Measurements from ENCODE around the gene PFN1. TPM values are rescaled to one million over a fixed set of nuclear protein-coding genes. Genes with fewer than 3 reads are reported as not detected.

Gene PFN1
- total and polyA plus RNA-seq, 8 donors, result 218 to 789 (median 594) TPM

GRCh38 chr17:4900231-4901107 is 47.9 kb downstream of the PFN1 start:
- WGBS, 5 donors, result 17 to 22% (median 21%) methylated on average over 26 to 65 of the region's 65 CpGs
- Histone ChIP-seq H3K9me3 (no peaks in the 10 kb centered on the region), H3K36me3 (peaks cover 16 to 23% (median 21%) of the 10 kb centered on the region in 4 donors), H3K4me1 (peaks cover 20 to 54% (median 44%) of the 10 kb centered on the region in 4 donors), H3K27me3 (peaks cover 0 to 44% (median 0%) of the 10 kb centered on the region in 3 donors), H3K4me3 (peak overlapping the region; percentile 49 to 55 (median 52)), H3K27ac (peak overlapping the region in 4 of 5 donors; percentile 9 to 71 (median 59))
- intact Hi-C loops (cut with DNase I; ENCODE audit: low total_unique reads), result loop anchor here (10.0 kb wide), 1 partner anchor 74 kb away; no protein-coding TSS in a partner anchor
- TF ChIP-seq POLR2A (IDR thresholded peaks at IDR 0.05) (no peak), EP300 (IDR thresholded peaks at IDR 0.05) (no peak), POLR2AphosphoS5 (IDR thresholded peaks at IDR 0.05) (no peak)
- TF ChIP-seq, protein P1, sequence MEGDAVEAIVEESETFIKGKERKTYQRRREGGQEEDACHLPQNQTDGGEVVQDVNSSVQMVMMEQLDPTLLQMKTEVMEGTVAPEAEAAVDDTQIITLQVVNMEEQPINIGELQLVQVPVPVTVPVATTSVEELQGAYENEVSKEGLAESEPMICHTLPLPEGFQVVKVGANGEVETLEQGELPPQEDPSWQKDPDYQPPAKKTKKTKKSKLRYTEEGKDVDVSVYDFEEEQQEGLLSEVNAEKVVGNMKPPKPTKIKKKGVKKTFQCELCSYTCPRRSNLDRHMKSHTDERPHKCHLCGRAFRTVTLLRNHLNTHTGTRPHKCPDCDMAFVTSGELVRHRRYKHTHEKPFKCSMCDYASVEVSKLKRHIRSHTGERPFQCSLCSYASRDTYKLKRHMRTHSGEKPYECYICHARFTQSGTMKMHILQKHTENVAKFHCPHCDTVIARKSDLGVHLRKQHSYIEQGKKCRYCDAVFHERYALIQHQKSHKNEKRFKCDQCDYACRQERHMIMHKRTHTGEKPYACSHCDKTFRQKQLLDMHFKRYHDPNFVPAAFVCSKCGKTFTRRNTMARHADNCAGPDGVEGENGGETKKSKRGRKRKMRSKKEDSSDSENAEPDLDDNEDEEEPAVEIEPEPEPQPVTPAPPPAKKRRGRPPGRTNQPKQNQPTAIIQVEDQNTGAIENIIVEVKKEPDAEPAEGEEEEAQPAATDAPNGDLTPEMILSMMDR (IDR thresholded peaks at IDR 0.05), result no peak
- peak; percentile 51 to 85 for DNase-seq

DNA sequence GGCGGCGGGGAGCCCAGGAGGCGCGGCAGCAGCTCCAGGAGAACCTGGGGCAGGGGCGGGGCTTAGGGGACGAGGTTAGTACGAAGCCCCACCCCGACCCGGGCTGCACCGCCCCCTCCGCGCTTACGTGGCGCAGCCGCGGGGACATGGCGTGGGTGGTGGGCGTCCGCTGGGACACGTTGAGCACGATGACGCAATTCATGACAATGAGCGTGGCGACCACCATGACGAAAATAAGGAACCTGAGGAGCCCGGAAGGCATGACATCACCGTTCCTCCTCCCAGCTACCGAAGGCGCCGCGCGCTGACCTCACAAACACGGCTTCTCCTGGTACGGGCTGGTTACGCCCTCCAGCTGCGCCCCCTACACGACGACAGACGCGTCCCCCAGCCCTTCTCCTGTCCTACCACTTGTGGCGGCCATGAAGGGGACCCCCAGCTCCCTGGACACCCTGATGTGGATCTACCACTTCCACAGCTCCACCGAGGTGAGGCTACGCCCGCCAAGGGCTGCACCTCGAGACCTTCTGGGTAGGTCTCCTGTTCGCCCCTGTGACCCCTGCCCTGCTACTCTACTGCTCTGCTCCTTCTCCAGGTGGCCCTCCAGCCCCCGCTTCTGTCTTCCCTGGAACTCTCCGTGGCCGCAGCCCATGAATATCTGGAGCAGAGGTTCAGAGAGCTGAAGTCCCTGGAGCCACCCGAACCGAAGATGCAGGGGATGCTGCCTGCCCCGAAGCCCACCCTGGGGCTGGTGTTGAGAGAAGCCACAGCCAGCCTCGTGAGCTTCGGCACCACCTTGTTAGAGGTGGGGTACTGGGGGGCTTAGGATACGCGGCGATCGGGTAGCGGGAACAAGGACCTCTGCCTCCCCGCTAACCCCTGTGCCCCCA is 48.7 kb downstream of the PFN1 start, which contains the start of gene C17orf107:
Gene C17orf107 (plus strand): TSS at position 196 of the 890 bp plus-strand sequence. CDS start 227 bp downstream, at position 423.
- TF ChIP-seq POLR2A (IDR thresholded peaks at IDR 0.05) (no peak), POLR2AphosphoS5 (IDR thresholded peaks at IDR 0.05) (peak in 2 of 3 donors; percentile 31 to 59)
- TF ChIP-seq, protein P1 (IDR thresholded peaks at IDR 0.05), result peak in 1 of 7 experiments; percentile 8
- Histone ChIP-seq H3K27ac (peak within 1 kb of the TSS in 4 of 5 donors; percentile 54 to 71 (median 58)), H3K4me1 (peaks cover 20 to 54% (median 44%) of the 10 kb centered on the region in 4 donors), H3K9me3 (no peaks in the 10 kb centered on the region), H3K4me3 (peak within 1 kb of the TSS; percentile 49 to 55 (median 52)), H3K36me3 (peaks cover 24 to 32% (median 30%) of the 10 kb centered on the region in 4 donors), H3K27me3 (peaks cover 0 to 44% (median 0%) of the 10 kb centered on the region in 3 donors)
- DNase-seq, result peak; percentile 91 to 95
- 5 to 23% (median 7%) methylated on average over 18 to 60 of the region's 60 CpGs for WGBS, 5 donors
- intact Hi-C loops (cut with DNase I; ENCODE audit: low total_unique reads), result loop anchor here (10.0 kb wide), 2 partner anchors 75 to 165 kb away; partner anchors contain the start of genes CXCL16, MED11 and ZMYND15

DNA sequence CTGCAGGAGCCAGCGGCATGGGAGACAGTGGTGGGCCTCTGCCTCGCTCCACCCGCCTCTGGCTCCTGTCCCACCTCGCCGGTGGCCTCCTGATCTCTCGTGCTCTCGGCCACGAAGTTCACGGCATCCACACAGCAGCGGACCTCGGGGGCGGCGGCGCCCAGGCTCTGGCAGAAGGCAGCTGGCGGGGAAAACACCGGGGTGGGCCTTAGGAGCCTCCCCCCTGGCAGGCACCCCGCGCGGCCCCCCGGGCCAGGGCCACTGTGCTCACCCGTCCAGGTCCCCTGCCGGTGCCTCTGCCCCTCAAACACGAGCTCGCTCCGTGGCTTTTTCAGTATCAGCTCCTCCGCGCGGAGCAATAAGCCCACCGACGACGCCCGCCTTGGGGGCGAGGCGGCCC is 49.4 kb downstream of the PFN1 start:
- H3K4me1 ChIP-seq, result peaks cover 20 to 54% (median 44%) of the 10 kb centered on the region in 4 donors
- WGBS, 5 donors, result 5 to 23% (median 14%) methylated on average over 8 to 34 of the region's 34 CpGs; no CpG with 5 or more reads in 1 of the 5 donors
- peak overlapping the region in 4 of 5 donors; percentile 54 to 71 (median 58) for H3K27ac ChIP-seq
- H3K4me3 ChIP-seq, result peak overlapping the region; percentile 49 to 55 (median 52)
- H3K36me3 ChIP-seq, result peaks cover 30 to 38% (median 37%) of the 10 kb centered on the region in 4 donors
- peaks cover 0 to 39% (median 0%) of the 10 kb centered on the region in 3 donors for H3K27me3 ChIP-seq
- intact Hi-C loops (cut with DNase I; ENCODE audit: low total_unique reads), result loop anchor here (10.0 kb wide), 1 partner anchor 164 kb away; the partner anchor contains the start of genes CXCL16, MED11 and ZMYND15
- TF ChIP-seq POLR2A (IDR thresholded peaks at IDR 0.05), result no peak
- TF ChIP-seq, protein P1 (IDR thresholded peaks at IDR 0.05), result no peak
- no peak for TF ChIP-seq EP300 (IDR thresholded peaks at IDR 0.05)
- TF ChIP-seq POLR2AphosphoS5 (IDR thresholded peaks at IDR 0.05), result no peak
- no peak for DNase-seq
- no peaks in the 10 kb centered on the region for H3K9me3 ChIP-seq
